HG02852 (cell line): Measurements from ENCODE around the gene NOS1.
"Not testable (repeated sequence)": the region's sequence is repeated elsewhere in the genome, so short reads cannot be mapped to it uniquely, and the experiment has no call there.

Experiments used
- ATAC-seq: cut with Tn5 transposase; IDR thresholded peaks from one replicate; pipeline ENCODE4 v1.9.1; 2021; ENCODE audit warnings: mild to moderate bottlenecking, moderate library complexity; ENCODE audit not compliant: unreplicated experiment

Gene NOS1

DNA sequence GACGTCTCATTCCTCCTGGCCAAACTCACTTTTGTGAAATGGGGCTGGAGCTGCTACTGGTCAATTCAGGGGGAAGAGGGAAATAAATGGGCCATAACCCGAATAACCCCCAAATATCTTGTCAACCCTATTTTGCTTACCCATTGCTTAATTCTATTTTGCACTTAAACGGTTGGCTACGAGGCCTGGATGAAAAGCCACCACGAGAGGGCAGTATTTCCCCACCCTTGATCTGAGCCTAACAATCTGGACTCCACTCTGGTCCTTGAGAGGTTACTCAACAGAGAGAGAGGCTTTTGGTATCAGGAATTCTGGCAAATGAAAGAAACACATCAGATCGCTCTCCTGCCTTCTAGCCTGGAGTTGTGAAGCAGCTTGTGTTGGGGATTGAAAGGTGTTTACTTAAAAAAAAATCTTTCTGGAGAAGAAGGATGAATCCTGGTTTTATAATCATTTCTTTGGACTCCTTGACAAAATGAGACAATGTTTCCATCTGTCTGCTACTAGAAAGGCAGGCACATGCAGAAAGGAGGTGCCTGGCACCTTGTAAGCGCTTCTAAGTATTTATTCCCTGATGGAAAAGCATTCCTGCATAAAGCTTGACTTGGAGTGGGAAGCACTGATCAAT, 148.7 kb downstream of the NOS1 start:
- no peak for ATAC-seq

- ATAC-seq, result no peak
These were observed 151.0 kb downstream of the NOS1 start for GRCh38 chr12:117210266-117210918.

DNA sequence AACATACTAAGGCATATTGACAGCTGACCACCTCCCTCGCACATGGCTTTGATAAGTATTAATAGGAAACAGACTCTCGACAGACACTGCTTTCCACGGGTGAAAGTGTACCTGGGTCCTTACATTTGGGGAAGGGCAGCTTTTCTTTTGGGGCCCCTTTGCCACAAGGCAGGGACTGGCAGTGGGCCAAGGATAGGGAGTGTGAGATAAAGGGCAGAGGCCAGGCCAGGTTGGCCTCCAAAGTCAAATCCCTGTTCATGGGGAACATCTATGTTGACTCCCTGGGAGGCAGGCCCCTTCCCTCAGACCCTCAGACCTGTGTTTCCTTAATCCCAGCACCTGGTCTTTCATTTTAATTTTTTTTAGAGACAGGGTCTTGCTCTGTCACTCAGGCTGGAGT, 151.8 kb downstream of the NOS1 start:
- ATAC-seq, result no peak

GRCh38 chr12:117208811-117209455, 152.5 kb downstream of the NOS1 start:
- no peak for ATAC-seq

DNA sequence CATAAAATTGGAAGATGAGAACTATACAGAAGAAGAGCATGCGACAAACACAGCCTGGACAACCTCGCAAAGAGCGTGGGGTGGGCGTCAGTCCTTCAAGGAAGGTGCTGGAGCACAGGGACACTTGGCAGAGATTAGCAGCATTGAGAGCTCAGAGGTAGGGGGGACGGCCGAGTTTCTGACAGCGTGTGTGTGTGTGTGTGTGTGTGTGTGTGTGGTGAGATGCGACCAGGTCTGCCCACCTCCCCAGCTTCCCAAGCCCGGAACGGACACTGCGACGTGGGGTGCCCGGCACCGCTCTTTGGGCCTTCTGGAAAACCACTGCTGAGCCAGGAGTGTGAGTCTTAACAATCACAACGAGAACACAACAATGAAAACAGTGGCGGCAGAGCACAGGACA, 153.2 kb downstream of the NOS1 start:
- ATAC-seq, result no peak

DNA sequence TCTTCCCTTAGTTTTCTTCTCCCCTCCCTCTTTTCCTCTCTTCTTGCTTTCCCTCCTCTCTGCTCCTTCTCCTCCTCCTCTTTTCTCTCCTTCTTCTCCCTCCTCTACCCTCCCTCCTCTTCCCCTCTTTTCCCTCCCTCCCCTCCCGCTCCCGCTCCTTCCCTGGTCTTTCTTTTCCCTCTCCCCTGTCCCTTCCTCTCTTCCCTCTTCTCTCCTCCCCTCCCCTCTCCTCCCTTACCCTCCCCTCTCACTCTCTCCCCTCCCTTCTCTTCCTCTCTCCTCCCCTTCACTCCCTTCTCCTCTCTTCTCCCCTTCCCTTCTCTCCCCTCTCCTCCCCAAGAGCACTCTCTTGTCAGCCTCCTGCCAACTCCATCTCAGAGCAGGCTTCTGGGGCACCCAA, 153.8 kb downstream of the NOS1 start:
- ATAC-seq, result no peak

DNA sequence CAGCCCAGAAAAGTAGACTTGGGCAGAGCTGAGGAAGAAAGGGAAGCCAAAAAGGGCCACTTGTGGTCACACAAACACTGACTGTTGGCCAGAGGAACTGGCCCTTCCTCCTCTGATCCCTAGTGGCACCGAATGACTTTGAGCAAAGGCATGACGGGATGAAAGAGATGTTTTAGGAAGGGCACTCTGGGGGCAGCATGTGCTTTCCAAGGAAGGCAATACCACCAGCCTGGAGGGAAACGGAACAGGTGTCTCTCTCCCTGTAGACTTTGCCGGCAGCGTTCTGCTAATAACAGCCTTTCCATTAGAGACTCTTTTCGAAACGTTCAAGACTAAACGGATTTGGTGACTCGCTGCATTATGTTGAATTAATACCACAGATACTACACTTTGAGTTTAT, 158.9 kb downstream of the NOS1 start:
- ATAC-seq, result no peak

- no peak for ATAC-seq
These were observed 159.4 kb downstream of the NOS1 start for GRCh38 chr12:117202033-117202432.

GRCh38 chr12:117199956-117200744, 161.3 kb downstream of the NOS1 start:
- ATAC-seq, result not testable (repeated sequence)

DNA sequence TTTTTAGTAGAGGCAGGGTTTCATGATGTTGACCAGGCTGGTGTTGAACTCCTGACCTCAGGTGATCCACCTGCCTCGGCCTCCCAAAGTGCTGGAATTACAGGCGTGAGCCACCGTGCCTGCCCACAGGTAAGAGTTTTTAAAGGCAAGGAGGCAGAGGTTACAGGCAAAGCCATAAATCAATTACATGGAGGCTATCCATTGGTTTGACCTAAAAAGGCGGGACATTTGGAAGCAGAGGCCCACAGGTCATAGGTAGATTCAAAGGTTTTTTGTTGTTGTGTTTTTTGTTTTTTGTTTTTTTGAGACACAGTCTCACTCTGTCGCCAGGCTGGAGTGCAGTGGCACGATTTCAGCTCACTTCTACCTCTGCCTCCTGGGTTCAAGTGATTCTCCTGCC, 165.1 kb downstream of the NOS1 start:
- ATAC-seq, result not testable (repeated sequence)

DNA sequence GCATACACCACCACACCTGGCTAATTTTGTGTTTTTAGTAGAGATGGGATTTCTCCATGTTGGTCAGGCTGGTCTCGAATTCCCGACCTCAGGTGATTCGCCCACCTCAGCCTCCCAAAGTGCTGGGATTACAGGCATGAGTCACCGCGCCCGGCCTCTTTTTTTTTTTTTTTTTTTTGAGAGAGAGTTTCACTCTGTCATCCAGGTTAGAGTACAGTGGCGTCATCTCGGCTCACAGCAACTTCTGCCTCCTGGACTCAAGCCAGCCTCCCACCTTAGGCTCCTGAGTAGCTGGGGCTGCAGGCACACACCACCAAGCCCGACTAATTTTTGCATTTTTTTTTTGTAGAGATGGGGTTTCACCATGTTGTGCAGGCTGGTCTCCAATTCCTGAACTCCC, 166.4 kb downstream of the NOS1 start:
- not testable (repeated sequence) for ATAC-seq

DNA sequence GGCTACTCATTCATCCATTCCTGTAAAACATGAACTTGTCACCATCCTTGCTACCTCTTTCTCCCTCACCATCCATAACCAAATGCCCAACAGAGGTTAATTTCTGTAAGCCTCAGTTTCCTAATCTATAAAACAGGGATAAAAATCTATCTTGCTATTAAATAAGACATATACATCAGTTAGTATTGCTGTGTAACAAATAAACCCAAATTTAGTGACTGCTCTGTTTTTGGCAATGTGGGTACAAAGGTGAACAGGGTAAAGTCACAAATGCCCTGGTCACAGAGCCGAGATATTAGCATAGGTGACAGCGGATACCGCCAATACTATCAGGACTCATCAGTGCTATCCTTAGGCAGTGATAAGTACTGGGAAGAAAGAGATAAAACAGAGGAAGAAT, 167.5 kb downstream of the NOS1 start:
- no peak for ATAC-seq

DNA sequence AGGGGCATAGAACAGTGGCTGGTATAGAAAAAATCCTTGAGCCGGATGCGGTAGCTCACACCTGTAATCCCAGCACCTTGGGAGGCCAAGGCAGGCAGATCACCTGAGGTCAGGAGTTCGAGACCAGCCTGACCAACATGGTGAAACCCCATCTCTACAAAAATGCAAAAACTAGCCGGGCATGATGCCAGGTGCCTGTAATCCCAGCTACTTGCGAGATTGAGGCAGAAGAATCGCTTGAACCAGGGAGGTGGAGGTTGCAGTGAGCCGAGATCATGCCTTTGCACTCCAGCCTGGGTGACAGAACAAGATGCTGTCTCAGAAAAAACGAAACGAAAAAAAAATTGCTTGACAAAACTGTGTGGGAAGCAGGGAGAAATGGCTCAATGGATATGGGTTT, 168.8 kb downstream of the NOS1 start:
- not testable (repeated sequence) for ATAC-seq

DNA sequence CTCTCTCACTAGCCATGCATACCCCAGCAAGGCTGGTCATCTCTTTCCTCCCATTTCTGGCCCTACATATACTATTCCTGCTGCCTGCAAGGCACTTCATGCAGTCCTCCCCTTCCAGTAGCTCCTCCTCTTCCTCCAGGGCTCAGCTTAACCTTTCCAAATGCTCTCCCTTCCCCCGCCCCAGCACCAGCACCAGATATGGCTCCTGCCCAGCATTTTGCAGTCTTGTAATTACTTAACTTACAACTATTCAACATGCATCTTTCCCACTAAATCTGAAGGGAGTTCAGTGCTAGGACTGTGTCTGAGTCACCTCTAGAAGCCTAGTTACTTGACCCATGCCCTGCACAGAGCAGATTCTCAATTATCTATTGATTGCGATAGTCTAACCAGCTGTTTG, 169.4 kb downstream of the NOS1 start:
- no peak for ATAC-seq

GRCh38 chr12:117190210-117190781, 171.1 kb downstream of the NOS1 start, which contains the start of gene FBXO21:
TSS of gene FBXO21 (minus strand) at chr12:117190470. CDS start at chr12:117190456, 14 bp downstream.
- peak; percentile 87 for ATAC-seq

GRCh38 chr12:117189725-117190209, 171.7 kb downstream of the NOS1 start:
- ATAC-seq, result peak; percentile 38

- no peak for ATAC-seq
These were observed 172.3 kb downstream of the NOS1 start for GRCh38 chr12:117188961-117189724.

GRCh38 chr12:117188121-117188665, 173.2 kb downstream of the NOS1 start:
- no peak for ATAC-seq

DNA sequence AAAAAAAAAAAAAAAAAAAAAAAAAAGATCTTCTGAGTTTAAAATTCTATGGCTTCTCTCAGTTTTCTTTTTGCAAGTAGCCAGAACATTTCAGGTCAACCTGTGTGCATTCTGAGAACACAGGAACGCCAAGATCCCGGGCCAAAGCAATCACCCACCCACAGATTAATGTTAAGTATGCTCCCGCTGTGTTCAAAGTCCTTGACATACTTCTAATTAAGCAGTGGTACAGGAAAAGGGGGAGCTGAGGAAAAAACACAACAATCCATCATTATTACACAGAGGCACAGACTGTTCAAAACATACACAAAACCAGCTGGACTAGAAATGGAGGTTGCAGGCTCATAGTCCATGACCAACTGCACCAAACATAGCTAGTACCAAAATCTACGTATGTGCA, 174.0 kb downstream of the NOS1 start:
- ATAC-seq, result no peak

- ATAC-seq, result no peak
These were observed 178.6 kb downstream of the NOS1 start for GRCh38 chr12:117182866-117183265.
